Vagina (tissue), 2 donors: ENCODE results near the gene CFAP61. TPM values are rescaled to one million over a fixed set of nuclear protein-coding genes. Genes with fewer than 3 reads are reported as not detected.

Experiments used
- DNase-seq, 2 donors: peaks; one replicate each; pipeline ENCODE4 v3.0.0-alpha.2; 2017; ENCODE audit errors: extremely low spot score in 2 of 2
- H3K27ac ChIP-seq: fragments of 200-600 bp; sonication (generic); one replicate; pipeline ENCODE4 v1.5.1; 2019
- H3K27me3 ChIP-seq: fragments of 200-600 bp; sonication (generic); one replicate; pipeline ENCODE4 v1.5.1; 2019
- H3K36me3 ChIP-seq, 2 donors: fragments of 200-600 bp; sonication (generic); one replicate each; pipeline ENCODE4 v1.5.1; 2017 to 2019
- H3K4me1 ChIP-seq: fragments of 200-600 bp; sonication (generic); one replicate; pipeline ENCODE4 v1.5.1; 2019
- H3K4me3 ChIP-seq, 2 donors: fragments of 200-600 bp; sonication (generic); 1 replicate in 1 of 2; 2 replicates in 1 of 2; pipeline ENCODE4 v1.5.1; 2016 to 2019
- H3K9me3 ChIP-seq: fragments of 200-600 bp; sonication (generic); one replicate; pipeline ENCODE4 v1.5.1; 2019
- CTCF ChIP-seq, 3 experiments: fragments of 450-650 bp in 2 of 3; fragments of 200-600 bp in 1 of 3; sonication (generic) in 1 of 3; IDR thresholded peaks; one replicate each; pipeline ENCODE4 v1.5.1; 2017 to 2019; ENCODE audit warnings: antibody characterized with exemption in 3 of 3, mild to moderate bottlenecking in 2 of 3, moderate library complexity in 2 of 3
- POLR2A ChIP-seq, 2 donors: fragments of 450-650 bp; IDR thresholded peaks; one replicate each; pipeline ENCODE4 v1.6.1; 2017; ENCODE audit warnings: antibody characterized with exemption in 2 of 2, mild to moderate bottlenecking in 2 of 2, moderate library complexity in 2 of 2
- POLR2AphosphoS5 ChIP-seq, 2 donors: sonication (generic); formaldehyde crosslinking; IDR thresholded peaks; one replicate each; pipeline ENCODE4 v1.9.0; 2017; ENCODE audit warnings: antibody characterized with exemption in 2 of 2, mild to moderate bottlenecking in 2 of 2, low read depth in 1 of 2; ENCODE audit not compliant: insufficient read depth in 1 of 2
- intact Hi-C: fragments of 100-400 bp; cut with DNase I; formaldehyde crosslinking; loops from one replicate; pipeline ENCODE4 v1.15.1; 2023
- total RNA-seq: library from RNA; depleted of rRNA; stranded (reverse); fragments of >200 nt; gene quantifications from one replicate; pipeline ENCODE4 v1.2.3, GENCODE V29; 2016

Gene CFAP61
- total RNA-seq, 1 donor from 2014 or later, result 1.5 TPM

GRCh38 chr20:20022498-20022897, 29.8 kb upstream of the CFAP61 start:
- H3K27me3 ChIP-seq, result no peaks in the 10 kb centered on the region
- DNase-seq, result no peak
- H3K36me3 ChIP-seq, result peaks cover 0 to 8% of the 10 kb centered on the region in 2 donors
- TF ChIP-seq POLR2AphosphoS5 (IDR thresholded peaks at IDR 0.05; ENCODE audit: insufficient read depth in 1 of 2, low read depth in 1 of 2), result no peak
- no peak for TF ChIP-seq POLR2A (IDR thresholded peaks at IDR 0.05)
- no peak for TF ChIP-seq CTCF (IDR thresholded peaks at IDR 0.05)
- intact Hi-C loops, result no loop called here
- H3K4me3 ChIP-seq, result no peak overlapping the region
- H3K27ac ChIP-seq, result no peak overlapping the region
- peaks cover 46% of the 10 kb centered on the region for H3K4me1 ChIP-seq
- H3K9me3 ChIP-seq, result no peaks in the 10 kb centered on the region

DNA sequence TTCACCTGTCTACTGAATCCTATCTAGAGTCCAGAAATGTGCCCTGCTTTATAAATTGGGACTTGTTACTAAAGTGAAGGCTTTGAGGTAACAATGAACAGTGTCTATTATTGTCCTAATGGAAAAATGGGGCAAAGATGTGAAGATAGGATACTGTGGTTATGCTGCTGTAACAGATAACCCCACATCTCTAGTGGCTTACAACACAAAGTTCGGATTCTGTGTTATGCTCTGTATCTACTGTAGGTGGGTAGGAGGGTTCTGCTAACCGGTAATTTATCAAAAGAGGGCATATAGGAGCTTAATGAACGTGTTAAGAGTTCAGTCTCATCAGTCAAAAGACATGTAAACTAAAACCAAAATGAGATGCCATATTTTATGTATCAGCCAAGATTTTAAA, 28.9 kb upstream of the CFAP61 start:
- H3K27ac ChIP-seq, result no peak overlapping the region
- no peaks in the 10 kb centered on the region for H3K9me3 ChIP-seq
- H3K36me3 ChIP-seq, result peaks cover 0 to 10% of the 10 kb centered on the region in 2 donors
- H3K4me3 ChIP-seq, result no peak overlapping the region
- intact Hi-C loops, result no loop called here
- peaks cover 37% of the 10 kb centered on the region for H3K4me1 ChIP-seq
- TF ChIP-seq POLR2A (IDR thresholded peaks at IDR 0.05), result no peak
- H3K27me3 ChIP-seq, result no peaks in the 10 kb centered on the region
- no peak for DNase-seq

DNA sequence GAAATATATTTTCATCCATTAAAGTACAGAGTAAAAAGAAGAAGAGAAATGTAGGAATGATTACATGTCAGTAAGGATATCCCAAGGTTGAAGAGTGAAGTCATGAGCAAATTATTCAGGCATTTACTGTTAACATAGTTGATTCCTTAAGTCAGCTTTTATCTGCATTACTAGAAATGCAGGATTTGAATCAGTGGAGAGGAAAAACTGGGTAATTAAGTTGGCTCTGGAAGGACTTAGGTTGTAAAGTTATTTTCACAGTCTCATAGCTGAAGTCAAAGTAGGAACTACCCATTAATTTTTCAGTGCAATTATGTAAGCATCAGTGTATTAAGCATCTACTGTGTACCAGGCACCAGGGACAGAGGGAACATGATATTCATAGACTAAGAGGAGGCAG, 27.4 kb upstream of the CFAP61 start:
- no peaks in the 10 kb centered on the region for H3K9me3 ChIP-seq
- peaks cover 0 to 21% of the 10 kb centered on the region in 2 donors for H3K36me3 ChIP-seq
- intact Hi-C loops, result no loop called here
- H3K4me1 ChIP-seq, result peaks cover 22% of the 10 kb centered on the region
- H3K27ac ChIP-seq, result no peak overlapping the region
- no peak overlapping the region for H3K4me3 ChIP-seq
- TF ChIP-seq POLR2AphosphoS5 (IDR thresholded peaks at IDR 0.05; ENCODE audit: insufficient read depth in 1 of 2, low read depth in 1 of 2), result no peak
- TF ChIP-seq POLR2A (IDR thresholded peaks at IDR 0.05), result no peak
- no peak for TF ChIP-seq CTCF (IDR thresholded peaks at IDR 0.05)
- DNase-seq, result no peak
- no peaks in the 10 kb centered on the region for H3K27me3 ChIP-seq

DNA sequence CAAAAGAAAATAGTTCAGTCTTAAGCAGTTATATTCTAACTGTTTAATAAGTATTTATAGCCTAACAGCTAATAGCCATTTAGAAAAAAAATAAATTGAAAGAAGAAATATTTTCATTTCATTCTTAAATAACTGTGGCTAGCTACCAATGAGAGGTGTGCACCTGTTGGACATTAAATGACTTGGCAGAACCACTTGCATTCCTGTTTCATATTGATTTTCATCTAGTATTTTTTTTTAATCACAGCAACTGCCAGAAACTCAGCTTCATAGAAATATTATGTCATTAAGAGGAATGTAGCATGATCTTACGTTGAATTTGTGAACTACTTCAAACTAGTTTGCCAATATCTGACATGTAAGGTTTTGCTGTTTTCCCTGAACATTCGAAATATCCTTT, 25.0 kb upstream of the CFAP61 start:
- peaks cover 0 to 28% of the 10 kb centered on the region in 2 donors for H3K36me3 ChIP-seq

DNA sequence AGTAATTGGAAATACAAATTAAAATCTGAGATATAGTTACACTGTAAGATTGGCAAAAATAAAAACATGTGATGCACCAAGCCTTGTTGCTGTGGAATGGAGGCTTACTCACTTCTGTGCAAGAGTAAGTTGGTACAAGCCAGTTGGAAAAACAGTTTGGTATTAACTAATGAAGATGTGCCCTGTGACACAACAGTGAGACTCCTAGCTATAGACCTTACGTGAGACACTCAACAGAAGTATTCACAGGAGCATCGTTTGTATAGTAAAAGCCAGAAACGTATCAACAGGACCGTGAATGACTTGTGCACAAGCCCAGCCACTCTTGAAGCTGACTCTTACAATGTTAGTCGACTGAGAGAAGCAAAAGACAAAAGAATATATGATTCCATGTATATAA, 20.5 kb upstream of the CFAP61 start:
- Histone ChIP-seq H3K4me3 (no peak overlapping the region), H3K36me3 (peaks cover 0 to 53% of the 10 kb centered on the region in 2 donors), H3K4me1 (no peaks in the 10 kb centered on the region), H3K27me3 (no peaks in the 10 kb centered on the region), H3K27ac (no peak overlapping the region), H3K9me3 (no peaks in the 10 kb centered on the region)
- intact Hi-C loops, result no loop called here
- TF ChIP-seq POLR2A (IDR thresholded peaks at IDR 0.05), result no peak
- TF ChIP-seq CTCF (IDR thresholded peaks at IDR 0.05), result no peak
- TF ChIP-seq POLR2AphosphoS5 (IDR thresholded peaks at IDR 0.05; ENCODE audit: insufficient read depth in 1 of 2, low read depth in 1 of 2), result no peak
- no peak for DNase-seq

More for the DNA sequence above, 25.0 kb upstream of the CFAP61 start:
- no peaks in the 10 kb centered on the region for H3K9me3 ChIP-seq
- intact Hi-C loops, result no loop called here
- no peaks in the 10 kb centered on the region for H3K4me1 ChIP-seq
- no peak overlapping the region for H3K27ac ChIP-seq
- TF ChIP-seq POLR2A (IDR thresholded peaks at IDR 0.05), result no peak
- TF ChIP-seq CTCF (IDR thresholded peaks at IDR 0.05), result no peak
- TF ChIP-seq POLR2AphosphoS5 (IDR thresholded peaks at IDR 0.05; ENCODE audit: insufficient read depth in 1 of 2, low read depth in 1 of 2), result no peak
- no peak for DNase-seq
- no peaks in the 10 kb centered on the region for H3K27me3 ChIP-seq
- no peak overlapping the region for H3K4me3 ChIP-seq
